HepG2 (cell line): Measurements from ENCODE around the gene ZMYND8. TPM values are rescaled to one million over a fixed set of nuclear protein-coding genes. Genes with fewer than 3 reads are reported as not detected.

Experiments
- BATF2 ChIP-seq: sonication (generic); formaldehyde crosslinking; IDR thresholded peaks from 2 replicates; pipeline ENCODE4 v1.8.0; 2022; ENCODE audit warnings: mild to moderate bottlenecking, missing genetic modification reagents, moderate library complexity
- CBX2 ChIP-seq, 2 experiments: fragments of 200-600 bp in 1 of 2; sonication (generic); formaldehyde crosslinking in 1 of 2; IDR thresholded peaks; 2 replicates each; pipeline versions ENCODE4 v1.7.0 to v1.8.1; 2018 to 2022; ENCODE audit warnings: low read depth in 2 of 2, low read length in 1 of 2, mild to moderate bottlenecking in 1 of 2, missing genetic modification reagents in 1 of 2
- ELF4 ChIP-seq: sonication (generic); formaldehyde crosslinking; IDR thresholded peaks from 2 replicates; pipeline ENCODE4 v1.5.0; 2020; ENCODE audit warnings: missing genetic modification reagents, mild to moderate bottlenecking, moderate library complexity, borderline replicate concordance
- ETV5 ChIP-seq: IDR thresholded peaks from 2 replicates; pipeline ENCODE4 v1.6.1; 2018; ENCODE audit warnings: missing biosample characterization, missing genetic modification reagents, inconsistent platforms, borderline replicate concordance
- FIP1L1 ChIP-seq: fragments of 200-400 bp; formaldehyde crosslinking; IDR thresholded peaks from 2 replicates; pipeline ENCODE4 v1.6.1; 2018; ENCODE audit warnings: low read depth, mild to moderate bottlenecking, low read length, moderate library complexity, borderline replicate concordance; ENCODE audit not compliant: insufficient read depth
- MTF1 ChIP-seq: sonication (generic); formaldehyde crosslinking; IDR thresholded peaks from 2 replicates; pipeline ENCODE4 v1.5.0; 2020; ENCODE audit warnings: missing genetic modification reagents
- NR2F1 ChIP-seq, 2 experiments: fragments of 450-650 bp in 1 of 2; formaldehyde crosslinking in 1 of 2; IDR thresholded peaks; 2 replicates each; pipeline versions ENCODE4 v1.5.0 to v1.6.1; 2016 to 2020; ENCODE audit warnings: mild to moderate bottlenecking in 1 of 2, missing compliant biosample characterization in 1 of 2, missing genetic modification reagents in 1 of 2, moderate library complexity in 1 of 2
- RERE ChIP-seq: IDR thresholded peaks from 2 replicates; pipeline ENCODE4 v1.6.1; 2016; ENCODE audit warnings: low read depth, missing genetic modification reagents, missing compliant biosample characterization
- SIN3B ChIP-seq: fragments of 150-350 bp; IDR thresholded peaks from 2 replicates; pipeline ENCODE4 v1.6.1; 2014; ENCODE audit warnings: low read length
- YEATS2 ChIP-seq: sonication (generic); formaldehyde crosslinking; IDR thresholded peaks from 2 replicates; pipeline ENCODE4 v1.4.0; 2020; ENCODE audit warnings: missing genetic modification reagents, borderline replicate concordance
- ZC3H4 ChIP-seq: sonication (generic); formaldehyde crosslinking; IDR thresholded peaks from 2 replicates; pipeline ENCODE4 v1.4.0; 2020; ENCODE audit warnings: missing genetic modification reagents, borderline replicate concordance
- ZNF260 ChIP-seq: sonication (generic); formaldehyde crosslinking; IDR thresholded peaks from 2 replicates; pipeline ENCODE4 v1.4.0; 2020; ENCODE audit warnings: missing genetic modification reagents, low read depth, mild to moderate bottlenecking, borderline replicate concordance
- ZNF318 ChIP-seq: sonication (generic); formaldehyde crosslinking; IDR thresholded peaks from 2 replicates; pipeline ENCODE4 v1.4.0; 2020; ENCODE audit warnings: mild to moderate bottlenecking, missing genetic modification reagents
- ZNF556 ChIP-seq: sonication (generic); formaldehyde crosslinking; IDR thresholded peaks from 2 replicates; pipeline ENCODE4 v1.4.0; 2020; ENCODE audit warnings: mild to moderate bottlenecking, missing genetic modification reagents, borderline replicate concordance
- polyA plus RNA-seq, 8 experiments: library from polyadenylated mRNA; depleted of rRNA in 3 of 8; stranded (reverse) in 7 of 8; unstranded in 1 of 8; fragments of >200 nt; fragmentation: Illumina TruSeq in 4 of 8; extraction: Trizol in 4 of 8; gene quantifications; 2 replicates each; pipeline versions ENCODE4 v1.2.1 to v1.2.3, GENCODE V29; 2011 to 2016; ENCODE audit warnings: low read depth in 4 of 8, missing spikeins in 1 of 8, mixed read lengths in 1 of 8; ENCODE audit not compliant: insufficient read depth in 1 of 8
- total RNA-seq, 5 experiments: library from RNA; depleted of rRNA; stranded (reverse); fragments of >200 nt; fragmentation: Illumina TruSeq; extraction: Trizol; gene quantifications; 2 replicates each; pipeline ENCODE4 v1.2.3, GENCODE V29; 2016; ENCODE audit warnings: low read depth in 1 of 5

The ZMYND8 gene
- total and polyA plus RNA-seq, 2 of the 13 experiments (the other 11 are each of a cell fraction or from before 2014, with no cell fraction given), result 53.9 to 84.7 TPM

DNA sequence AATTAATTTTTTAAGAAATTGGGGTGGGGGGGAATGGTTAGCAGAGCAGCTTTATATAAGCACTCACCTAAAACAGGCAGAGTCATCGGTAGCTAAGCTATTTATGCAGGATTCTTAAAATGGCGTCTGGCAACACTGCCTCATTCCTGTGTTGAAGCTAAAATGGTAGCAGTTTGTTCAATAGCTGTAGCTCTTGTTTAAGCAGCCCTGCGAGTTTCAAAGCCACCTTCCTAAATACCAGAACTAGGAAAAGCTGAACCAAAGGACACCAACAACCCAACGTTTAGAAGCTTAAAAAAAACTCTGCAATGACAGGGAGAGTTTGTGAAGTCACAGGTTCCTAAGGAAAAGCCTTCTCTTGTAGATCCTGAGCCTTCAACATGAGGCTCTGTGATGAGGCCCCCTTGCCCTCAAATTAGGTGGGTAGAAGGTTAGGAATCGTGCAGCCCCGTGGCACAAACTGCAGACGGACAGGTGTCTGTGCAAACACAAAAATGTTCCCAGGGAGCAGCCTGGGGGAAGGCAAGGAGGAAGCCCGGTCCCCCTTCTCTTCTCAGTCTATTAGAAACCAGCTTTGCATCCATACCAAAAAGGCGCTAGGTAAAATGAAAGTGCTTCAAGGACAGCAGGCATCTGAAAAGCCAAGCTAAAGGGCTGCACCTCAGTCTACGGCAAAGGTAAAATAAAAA, 4.7 kb downstream of the ZMYND8 start (continued):
- TF ChIP-seq ZC3H4 (CRISPR knock-in tag) (no peak), RERE (peak; percentile 5; the same call in 1 of the 2 replicates), NR2F1 (CRISPR knock-in tag; IDR thresholded peaks at IDR 0.05) (no peak), FIP1L1 (no peak), CBX2 (IDR thresholded peaks at IDR 0.05; ENCODE audit: low read depth, low read length) (no peak), CBX2 (CRISPR knock-in tag; IDR thresholded peaks at IDR 0.05; ENCODE audit: low read depth) (no peak), ETV5 (no peak), ZNF260 (CRISPR knock-in tag) (no peak), SIN3B (no peak), ELF4 (CRISPR knock-in tag) (no peak), BATF2 (CRISPR knock-in tag) (no peak), MTF1 (no peak), ZNF556 (no peak), ZNF318 (CRISPR knock-in tag) (no peak), YEATS2 (no peak)
